Glomerular endothelial cell (primary cell): ENCODE results near the gene POLA1. TPM values are rescaled to one million over a fixed set of nuclear protein-coding genes. Genes with fewer than 3 reads are reported as not detected.
A peak's percentile ranks its signal among the peaks of the same experiment; 100 is the strongest.
"Not testable (repeated sequence)": the region's sequence is repeated elsewhere in the genome, so short reads cannot be mapped to it uniquely, and the experiment has no call there.

Experiments used
- DNase-seq: peaks from one replicate; pipeline ENCODE4 v3.0.0-alpha.2; 2011; ENCODE audit warnings: low read depth, low spot score; ENCODE audit errors: extremely low read depth
- total RNA-seq: library from RNA; depleted of rRNA; stranded (reverse); fragments of >200 nt; gene quantifications from 2 replicates; pipeline ENCODE4 v1.2.3, GENCODE V29; 2015

POLA1 gene, protein sequence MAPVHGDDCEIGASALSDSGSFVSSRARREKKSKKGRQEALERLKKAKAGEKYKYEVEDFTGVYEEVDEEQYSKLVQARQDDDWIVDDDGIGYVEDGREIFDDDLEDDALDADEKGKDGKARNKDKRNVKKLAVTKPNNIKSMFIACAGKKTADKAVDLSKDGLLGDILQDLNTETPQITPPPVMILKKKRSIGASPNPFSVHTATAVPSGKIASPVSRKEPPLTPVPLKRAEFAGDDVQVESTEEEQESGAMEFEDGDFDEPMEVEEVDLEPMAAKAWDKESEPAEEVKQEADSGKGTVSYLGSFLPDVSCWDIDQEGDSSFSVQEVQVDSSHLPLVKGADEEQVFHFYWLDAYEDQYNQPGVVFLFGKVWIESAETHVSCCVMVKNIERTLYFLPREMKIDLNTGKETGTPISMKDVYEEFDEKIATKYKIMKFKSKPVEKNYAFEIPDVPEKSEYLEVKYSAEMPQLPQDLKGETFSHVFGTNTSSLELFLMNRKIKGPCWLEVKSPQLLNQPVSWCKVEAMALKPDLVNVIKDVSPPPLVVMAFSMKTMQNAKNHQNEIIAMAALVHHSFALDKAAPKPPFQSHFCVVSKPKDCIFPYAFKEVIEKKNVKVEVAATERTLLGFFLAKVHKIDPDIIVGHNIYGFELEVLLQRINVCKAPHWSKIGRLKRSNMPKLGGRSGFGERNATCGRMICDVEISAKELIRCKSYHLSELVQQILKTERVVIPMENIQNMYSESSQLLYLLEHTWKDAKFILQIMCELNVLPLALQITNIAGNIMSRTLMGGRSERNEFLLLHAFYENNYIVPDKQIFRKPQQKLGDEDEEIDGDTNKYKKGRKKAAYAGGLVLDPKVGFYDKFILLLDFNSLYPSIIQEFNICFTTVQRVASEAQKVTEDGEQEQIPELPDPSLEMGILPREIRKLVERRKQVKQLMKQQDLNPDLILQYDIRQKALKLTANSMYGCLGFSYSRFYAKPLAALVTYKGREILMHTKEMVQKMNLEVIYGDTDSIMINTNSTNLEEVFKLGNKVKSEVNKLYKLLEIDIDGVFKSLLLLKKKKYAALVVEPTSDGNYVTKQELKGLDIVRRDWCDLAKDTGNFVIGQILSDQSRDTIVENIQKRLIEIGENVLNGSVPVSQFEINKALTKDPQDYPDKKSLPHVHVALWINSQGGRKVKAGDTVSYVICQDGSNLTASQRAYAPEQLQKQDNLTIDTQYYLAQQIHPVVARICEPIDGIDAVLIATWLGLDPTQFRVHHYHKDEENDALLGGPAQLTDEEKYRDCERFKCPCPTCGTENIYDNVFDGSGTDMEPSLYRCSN (N-terminal part only)
- 5.0 and 9.6 TPM in 2 replicates for total RNA-seq

DNA sequence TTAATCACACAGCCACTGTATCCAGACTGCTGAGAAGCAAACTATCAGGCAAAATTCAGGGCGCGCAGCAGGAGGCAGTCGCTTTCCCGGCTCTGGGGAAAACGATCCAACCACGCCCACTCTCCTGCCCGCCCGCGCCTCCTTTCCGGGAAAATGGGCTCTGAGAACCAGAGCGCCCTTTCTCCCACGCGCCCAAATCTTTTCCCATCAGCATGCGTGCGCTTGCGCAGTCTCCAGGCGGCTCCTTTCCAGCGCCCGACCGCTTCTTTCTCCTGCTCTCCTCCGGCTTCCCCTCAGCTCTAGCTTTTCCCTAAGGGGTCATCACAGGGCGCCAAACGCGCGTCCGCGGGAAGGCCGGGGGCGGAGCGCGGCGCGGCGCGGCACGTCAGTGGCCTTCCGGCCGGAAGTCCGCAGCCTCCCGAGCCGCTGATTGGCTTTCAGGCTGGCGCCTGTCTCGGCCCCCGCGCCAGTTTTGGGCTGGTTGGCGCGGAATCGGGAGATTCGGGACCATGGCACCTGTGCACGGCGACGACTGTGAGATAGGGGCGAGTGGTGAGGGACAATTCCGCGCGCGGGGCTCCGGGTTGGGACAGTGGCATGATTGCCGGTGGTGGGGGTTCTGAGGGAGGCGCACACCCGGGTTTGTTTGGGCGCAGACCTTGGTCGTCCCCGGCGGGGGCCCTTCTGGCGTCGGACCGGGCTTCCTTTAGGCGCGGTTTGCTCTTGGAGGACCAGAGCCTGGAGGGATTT, at the start of gene POLA1:
TSS of gene POLA1 (plus strand) at position 466 of the 750 bp plus-strand sequence. CDS start at position 510, 44 bp downstream.
- DNase-seq, result peak; percentile 64

- DNase-seq, result no peak
Measured at GRCh38 chrX:24646006-24646405, 47.7 kb upstream of the POLA1 start.

GRCh38 chrX:24646745-24647182, 47.0 kb upstream of the POLA1 start:
- DNase-seq, result no peak

GRCh38 chrX:24647257-24648058, 46.3 kb upstream of the POLA1 start, which contains the start of gene PCYT1B:
TSS of gene PCYT1B (minus strand) at chrX:24647347. CDS start at chrX:24647105, 242 bp downstream.
- no peak for DNase-seq

DNA sequence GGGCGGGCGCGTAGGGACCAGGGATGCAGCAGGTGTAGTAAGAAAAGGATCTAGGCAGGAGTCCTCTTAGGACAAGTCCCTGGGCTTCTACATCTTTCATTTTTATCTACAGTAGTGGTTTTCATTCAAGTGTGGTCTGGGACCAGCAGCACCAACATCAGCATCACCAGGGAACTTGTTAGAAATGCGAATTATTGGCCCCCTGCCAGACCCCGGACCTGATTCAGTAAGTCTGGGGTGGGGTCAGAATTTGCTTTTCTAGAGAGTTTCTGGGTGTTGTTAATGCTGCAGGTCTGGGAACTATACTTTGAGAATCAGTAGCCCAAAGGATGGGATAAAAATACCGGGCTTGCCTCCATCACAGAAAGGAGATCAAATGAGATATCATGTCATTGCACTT, 45.2 kb upstream of the POLA1 start:
- DNase-seq, result no peak

DNA sequence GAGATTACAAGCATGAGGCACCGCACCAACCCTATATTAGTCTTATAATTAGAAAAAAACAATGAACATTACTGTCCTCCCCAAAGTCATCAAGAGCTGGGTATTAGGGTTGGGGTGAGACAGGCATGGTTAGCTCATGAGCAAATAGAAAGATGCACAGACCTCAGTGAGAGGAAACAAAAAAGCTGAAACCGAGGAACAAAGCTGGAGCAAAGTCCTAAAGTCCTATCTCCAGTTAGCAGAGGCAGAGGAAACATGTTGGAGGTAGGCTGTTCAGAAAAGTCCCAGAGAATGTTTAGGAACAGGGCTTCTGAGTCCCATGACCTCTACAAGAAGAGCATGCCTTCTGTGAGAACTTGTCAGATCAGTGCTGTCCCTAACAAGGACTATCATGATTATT, 41.9 kb upstream of the POLA1 start:
- DNase-seq, result no peak

GRCh38 chrX:24655679-24656078, 38.0 kb upstream of the POLA1 start:
- DNase-seq, result not testable (repeated sequence)

DNA sequence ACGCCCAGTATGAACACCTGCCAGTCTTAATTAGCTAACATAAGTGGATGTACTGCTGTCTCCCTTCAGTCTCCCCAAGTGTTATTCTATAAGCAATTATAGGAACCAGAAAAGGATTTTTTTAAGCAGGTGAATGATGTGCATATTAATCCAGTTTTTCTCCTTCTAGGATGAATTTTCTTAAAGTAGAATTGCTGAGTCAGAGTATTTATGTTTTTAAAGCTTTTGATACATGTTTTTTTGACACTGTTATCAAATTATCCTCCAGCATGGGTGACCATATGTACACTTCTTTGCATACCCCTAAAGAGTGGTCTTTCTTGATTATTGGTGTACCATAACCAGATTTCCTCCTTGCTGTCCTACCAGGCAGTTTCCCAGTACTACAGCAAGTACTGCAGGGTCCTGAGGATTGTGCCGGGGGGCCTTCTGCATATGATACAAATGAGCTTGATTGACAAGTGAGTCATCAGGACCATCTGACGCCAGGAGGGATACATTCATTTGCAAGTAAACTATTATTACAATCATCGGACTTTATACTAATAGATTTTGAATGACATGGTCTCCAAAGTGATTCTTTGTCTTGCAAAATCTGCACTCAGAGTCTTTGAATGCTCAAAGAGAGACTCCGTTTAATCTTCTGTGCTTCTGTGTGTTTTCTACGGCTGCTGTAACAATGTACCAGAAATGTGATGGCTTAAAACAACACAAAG, 35.9 kb upstream of the POLA1 start:
- no peak for DNase-seq

- DNase-seq, result no peak
Measured at GRCh38 chrX:24658421-24658820, 35.3 kb upstream of the POLA1 start.

DNA sequence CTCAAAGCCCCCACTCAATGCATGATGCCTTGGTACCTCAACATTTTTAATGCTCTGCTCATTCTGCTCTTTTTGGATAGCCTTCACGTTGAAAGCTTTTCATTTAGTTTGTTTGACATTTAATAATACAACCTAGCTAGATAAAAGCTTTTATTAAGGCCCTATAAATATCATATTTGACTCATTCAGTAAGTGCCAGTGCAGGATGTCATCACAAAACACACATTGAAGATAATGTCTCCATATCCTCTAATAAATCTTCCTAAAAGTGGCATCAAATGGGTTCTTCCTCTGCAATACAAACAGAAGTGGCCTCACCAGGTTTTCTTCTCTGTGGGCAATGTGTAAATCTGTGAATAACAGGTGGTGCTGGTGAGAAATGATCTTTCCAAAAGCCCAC, 34.6 kb upstream of the POLA1 start:
- no peak for DNase-seq

DNA sequence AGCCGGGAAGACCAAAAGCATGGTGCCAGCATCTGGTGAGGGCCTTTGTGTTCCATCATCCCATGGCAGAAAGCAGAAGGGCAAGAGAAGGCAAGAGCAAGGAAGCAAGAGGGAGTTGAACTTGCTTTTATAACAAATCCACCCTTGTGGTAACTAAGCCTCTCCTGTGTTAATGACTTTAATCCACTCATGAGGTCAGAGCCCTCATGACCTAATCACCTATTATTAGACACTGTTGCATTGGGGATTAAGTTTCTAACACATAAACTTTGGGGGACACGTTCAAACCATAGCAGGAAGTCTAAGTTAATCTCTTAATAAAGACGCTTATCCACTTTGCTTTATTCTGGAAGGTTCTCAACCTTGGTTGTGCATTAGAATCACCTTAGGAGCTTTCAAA, 34.1 kb upstream of the POLA1 start:
- DNase-seq, result no peak

- DNase-seq, result no peak
Measured at GRCh38 chrX:24661292-24661691, 32.4 kb upstream of the POLA1 start.

GRCh38 chrX:24662352-24662751, 31.4 kb upstream of the POLA1 start:
- no peak for DNase-seq

DNA sequence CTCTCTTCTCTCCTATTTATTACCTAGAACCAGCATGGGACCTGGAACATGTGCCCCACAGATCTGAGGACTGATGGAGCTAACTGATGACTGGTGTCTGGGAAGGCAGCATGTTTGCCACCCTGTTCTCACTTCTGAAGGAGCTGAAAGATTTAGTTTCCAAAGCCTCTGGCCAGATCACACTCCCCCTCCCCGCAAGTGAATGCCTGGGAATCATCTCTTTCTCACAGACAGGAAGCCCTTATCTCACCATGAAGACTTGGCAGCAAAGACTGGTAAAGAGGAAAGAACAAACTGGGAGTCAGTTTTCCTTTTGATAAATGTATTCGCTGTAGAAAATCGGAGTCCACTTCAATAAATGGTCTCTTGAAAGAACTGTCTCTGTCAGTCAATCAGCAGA, 25.6 kb upstream of the POLA1 start:
- no peak for DNase-seq

GRCh38 chrX:24672701-24673190, 21.0 kb upstream of the POLA1 start:
- DNase-seq, result no peak

GRCh38 chrX:24673424-24673823, 20.3 kb upstream of the POLA1 start:
- no peak for DNase-seq

DNA sequence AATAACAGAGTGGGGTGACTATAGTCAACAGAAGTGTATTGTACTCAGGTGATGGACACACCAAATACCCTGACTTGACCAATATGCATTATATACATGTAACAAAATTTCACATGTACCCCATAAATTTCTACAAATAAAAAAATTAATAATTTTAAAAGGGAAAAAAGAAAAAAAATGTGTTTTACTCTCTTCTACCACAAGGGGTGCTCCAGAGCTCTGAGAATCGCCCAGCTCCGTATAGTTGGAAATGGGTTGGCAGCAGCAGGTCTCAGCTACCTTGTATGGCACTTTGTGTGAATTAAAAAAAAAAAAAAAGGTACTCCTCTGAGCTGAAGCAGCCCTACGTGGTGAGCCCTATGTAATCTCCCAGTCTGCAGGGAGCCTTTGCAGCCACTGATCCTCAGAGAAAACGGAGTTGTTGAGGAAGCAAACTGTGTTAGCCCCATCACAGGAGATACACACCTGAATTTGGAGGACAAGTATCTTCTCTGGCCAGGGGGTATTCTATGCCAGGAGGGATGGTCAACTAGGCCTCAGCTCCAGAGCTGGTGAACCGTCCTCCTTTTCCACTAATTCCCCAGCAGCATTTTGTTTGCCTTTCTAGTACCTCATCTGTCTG, 17.2 kb upstream of the POLA1 start:
- no peak for DNase-seq
